A673 (cell line): Measurements from ENCODE around the gene FGGY. TPM values are rescaled to one million over a fixed set of nuclear protein-coding genes. Genes with fewer than 3 reads are reported as not detected.

ENCODE experiments used
- BruUV-seq: library from RNA; stranded (reverse); fragments of 400-500 nt; replicated peaks from 2 replicates; lab custom pipeline; 2021; lab: Mats Ljungman, UMichigan
- CTCF ChIA-PET: fragments of 300-600 bp; sonication (Branson Sonifier 250); formaldehyde crosslinking; loops from one replicate; lab custom pipeline; 2022; ENCODE audit warnings: antibody characterized with exemption; lab: Charles Lee
- POLR2A ChIA-PET: fragments of 300-600 bp; sonication (Branson Sonifier 250); formaldehyde crosslinking; loops from one replicate; lab custom pipeline; 2022; ENCODE audit warnings: antibody characterized with exemption; ENCODE audit not compliant: low non-redundant PET; lab: Charles Lee
- DNase-seq: peaks from one replicate; pipeline ENCODE4 v3.0.0-alpha.2; 2015; ENCODE audit warnings: low spot score
- H3K27ac ChIP-seq: fragments of 200-600 bp; sonication (generic); 2 replicates; pipeline ENCODE4 v1.5.1; 2016; ENCODE audit warnings: mixed run types, low read depth, mild to moderate bottlenecking, mixed read lengths, antibody characterized with exemption, low read length; ENCODE audit not compliant: poor library complexity, severe bottlenecking
- H3K27me3 ChIP-seq: fragments of 200-600 bp; sonication (generic); replicated peaks from 2 replicates; pipeline ENCODE4 v1.6.1; 2017; ENCODE audit warnings: mixed run types, low read depth, mild to moderate bottlenecking, mixed read lengths, antibody characterized with exemption, low read length; ENCODE audit not compliant: insufficient read depth, poor library complexity
- H3K36me3 ChIP-seq: fragments of 200-600 bp; sonication (generic); 2 replicates; pipeline ENCODE4 v1.6.1; 2016; ENCODE audit warnings: mixed run types, mild to moderate bottlenecking, mixed read lengths, antibody characterized with exemption, low read length; ENCODE audit not compliant: insufficient read depth, poor library complexity, severe bottlenecking
- H3K4me1 ChIP-seq: fragments of 200-600 bp; sonication (generic); 2 replicates; pipeline ENCODE4 v1.6.1; 2017; ENCODE audit warnings: mixed run types, mild to moderate bottlenecking, mixed read lengths, antibody characterized with exemption, low read length; ENCODE audit not compliant: insufficient read depth, poor library complexity, severe bottlenecking
- H3K4me3 ChIP-seq: fragments of 200-600 bp; sonication (generic); 2 replicates; pipeline ENCODE4 v1.5.1; 2016; ENCODE audit warnings: low read depth, mixed run types, mild to moderate bottlenecking, mixed read lengths, low read length; ENCODE audit not compliant: poor library complexity, severe bottlenecking
- H3K9me3 ChIP-seq: fragments of 200-600 bp; sonication (generic); 2 replicates; pipeline ENCODE4 v1.6.1; 2016; ENCODE audit warnings: mixed run types, low read depth, mild to moderate bottlenecking, mixed read lengths, antibody characterized with exemption, low read length; ENCODE audit not compliant: poor library complexity, severe bottlenecking
- CTCF ChIP-seq: fragments of 300-800, 200-600 bp; sonication (generic); conservative IDR thresholded peaks from 2 replicates; pipeline ENCODE4 v1.5.1; 2017; ENCODE audit warnings: low read depth, mild to moderate bottlenecking, antibody characterized with exemption, low read length, moderate library complexity, mixed read lengths
- EZH2 ChIP-seq: fragments of 200-600 bp; sonication (generic); IDR thresholded peaks from 2 replicates; pipeline ENCODE4 v1.6.1; 2017; ENCODE audit warnings: borderline replicate concordance, low read depth, mild to moderate bottlenecking, mixed read lengths, antibody characterized with exemption, low read length; ENCODE audit not compliant: poor library complexity, severe bottlenecking
- intact Hi-C: fragments of 100-400 bp; cut with micrococcal nuclease; formaldehyde crosslinking; loops from one replicate; pipeline ENCODE4 v1.10.0; 2022; ENCODE audit not compliant: unreplicated experiment
- total RNA-seq: library from RNA; stranded (reverse); gene quantifications from 2 replicates; pipeline ENCODE4 v1.2.3, GENCODE V29; 2021

Gene FGGY
- total RNA-seq, 1 experiment from 2014 or later = 2.6 TPM

GRCh38 chr1:59452559-59452958 is 155.7 kb downstream of the FGGY start:
- H3K27me3 ChIP-seq = no peaks in the 10 kb centered on the region
- BruUV-seq = no TSS peak

GRCh38 chr1:59453297-59453968 is 156.5 kb downstream of the FGGY start:
- peaks cover 11% of the 10 kb centered on the region for H3K4me1 ChIP-seq
- ChIA-PET CTCF (no interaction called here), POLR2A (interaction anchor here (0.6 kb wide), 1 partner anchor 428 kb away, joined by 3 read pairs; no protein-coding TSS in a partner anchor)
- no TSS peak for BruUV-seq
- no peak for DNase-seq
- H3K4me3 ChIP-seq = no peak overlapping the region
- no peaks in the 10 kb centered on the region for H3K9me3 ChIP-seq
- intact Hi-C loops = no loop called here
- no peak for TF ChIP-seq CTCF
- TF ChIP-seq EZH2 = no peak
- no peaks in the 10 kb centered on the region for H3K36me3 ChIP-seq
- no peaks in the 10 kb centered on the region for H3K27me3 ChIP-seq
- no peak overlapping the region for H3K27ac ChIP-seq

More at GRCh38 chr1:59452559-59452958, 155.7 kb downstream of the FGGY start:
- POLR2A ChIA-PET = no interaction called here
- H3K27ac ChIP-seq = no peak overlapping the region
- no peaks in the 10 kb centered on the region for H3K36me3 ChIP-seq
- no peaks in the 10 kb centered on the region for H3K9me3 ChIP-seq
- CTCF ChIA-PET = no interaction called here
- H3K4me3 ChIP-seq = no peak overlapping the region
- H3K4me1 ChIP-seq = peaks cover 11% of the 10 kb centered on the region
- DNase-seq = no peak
- intact Hi-C loops = no loop called here
- TF ChIP-seq CTCF = no peak
- no peak for TF ChIP-seq EZH2

- POLR2A ChIA-PET = no interaction called here
- H3K9me3 ChIP-seq = peaks cover 7% of the 10 kb centered on the region
- no peak for DNase-seq
- no peak overlapping the region for H3K27ac ChIP-seq
- H3K4me1 ChIP-seq = peaks cover 11% of the 10 kb centered on the region
- H3K36me3 ChIP-seq = no peaks in the 10 kb centered on the region
- intact Hi-C loops = no loop called here
- CTCF ChIA-PET = no interaction called here
- BruUV-seq = no TSS peak
- no peaks in the 10 kb centered on the region for H3K27me3 ChIP-seq
- TF ChIP-seq CTCF (no peak), EZH2 (no peak)
- H3K4me3 ChIP-seq = no peak overlapping the region
Measured at GRCh38 chr1:59455206-59455605, 158.3 kb downstream of the FGGY start.
